Astrocyte of the cerebellum (primary cell): ENCODE results near the gene GTPBP3.

Experiments
- DNase-seq: peaks from one replicate; pipeline ENCODE4 v3.0.0-alpha.2; 2011; ENCODE audit warnings: low read depth
- H3K4me3 ChIP-seq: 2 replicates; pipeline ENCODE4 v1.5.1; 2011; ENCODE audit warnings: mild to moderate bottlenecking, low read depth, low read length, moderate library complexity
- CTCF ChIP-seq: IDR thresholded peaks from 2 replicates; pipeline ENCODE4 v1.5.1; 2012; ENCODE audit warnings: low read length, low read depth, moderate library complexity, mild to moderate bottlenecking; ENCODE audit errors: missing control alignments
- in situ Hi-C: cut with HindIII; loops from 2 replicates; pipeline ENCODE4 v1.10.0; 2017; ENCODE audit warnings: low sequenced_read_pairs

The GTPBP3 gene

GRCh38 chr19:17327654-17328516, 9.5 kb upstream of the GTPBP3 start:
- no peak overlapping the region for H3K4me3 ChIP-seq
- TF ChIP-seq CTCF: no peak
- no peak for DNase-seq
- in situ Hi-C loops: no loop called here

DNA sequence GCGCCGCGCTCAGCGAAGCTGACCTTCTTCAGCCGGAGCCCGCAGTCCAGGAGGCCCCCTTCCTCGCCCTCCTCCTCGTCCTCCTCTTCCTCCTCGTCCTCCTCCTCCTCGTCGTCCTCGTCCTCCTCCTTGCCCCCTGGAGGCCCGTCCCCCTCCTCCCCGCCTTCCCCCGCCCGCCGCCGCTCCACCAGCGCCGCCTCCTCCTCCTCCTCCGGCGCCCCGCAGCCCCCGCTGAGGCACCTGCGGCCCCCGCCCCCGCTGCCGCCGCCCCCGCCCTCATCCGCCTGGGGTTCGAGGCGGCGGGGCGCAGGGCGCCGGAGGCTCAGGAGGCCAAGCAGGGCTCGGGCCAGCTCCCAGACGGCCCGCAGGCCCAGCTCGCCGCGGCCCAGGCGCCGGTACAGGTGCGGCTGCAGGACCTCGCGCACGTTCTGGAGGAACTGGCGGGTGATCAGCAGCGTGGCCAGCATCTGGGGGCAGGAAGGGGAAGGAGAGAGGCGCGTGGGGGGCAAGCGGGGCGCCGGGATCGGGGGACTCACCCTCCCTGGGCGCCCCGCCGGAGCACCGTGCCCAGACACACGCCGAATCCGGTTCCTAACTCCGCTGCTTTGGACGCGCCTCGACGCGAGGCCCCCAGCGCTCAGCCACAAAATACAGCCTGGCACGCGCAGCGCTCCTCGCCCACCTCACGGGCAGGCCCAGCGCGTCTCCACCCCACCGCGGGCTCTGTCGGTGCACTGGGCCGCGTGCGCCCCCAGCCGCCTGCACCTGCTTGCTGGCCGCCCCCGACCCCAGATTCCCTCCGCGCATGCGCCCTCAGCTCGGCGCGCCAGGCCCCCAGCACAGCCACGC, 8.6 kb upstream of the GTPBP3 start:
- no peak for TF ChIP-seq CTCF
- no peak overlapping the region for H3K4me3 ChIP-seq
- in situ Hi-C loops: no loop called here
- no peak for DNase-seq

GRCh38 chr19:17329366-17330261, 7.7 kb upstream of the GTPBP3 start:
- TF ChIP-seq CTCF: no peak
- H3K4me3 ChIP-seq: no peak overlapping the region
- no peak for DNase-seq
- in situ Hi-C loops: no loop called here

GRCh38 chr19:17330262-17331044, 6.9 kb upstream of the GTPBP3 start:
- no peak overlapping the region for H3K4me3 ChIP-seq
- in situ Hi-C loops: no loop called here
- no peak for TF ChIP-seq CTCF
- DNase-seq: no peak

GRCh38 chr19:17331045-17331558, 6.3 kb upstream of the GTPBP3 start:
- in situ Hi-C loops: no loop called here
- TF ChIP-seq CTCF: no peak
- DNase-seq: no peak
- no peak overlapping the region for H3K4me3 ChIP-seq

DNA sequence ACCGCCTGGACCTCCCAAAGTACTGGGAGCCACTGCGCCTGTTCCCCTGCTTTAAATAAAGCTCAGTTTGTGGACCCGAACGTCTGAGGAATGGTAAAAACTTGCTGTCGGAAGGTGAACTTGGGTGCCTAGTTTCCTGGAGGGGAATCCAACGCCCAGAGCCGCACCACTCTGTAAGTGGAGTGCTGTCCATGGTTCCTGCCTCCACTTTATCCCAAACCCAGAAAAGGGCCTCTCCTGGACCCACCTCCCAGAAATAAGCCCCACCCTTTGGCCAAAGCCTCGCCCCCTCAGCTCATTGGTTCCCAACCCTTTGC, 5.0 kb upstream of the GTPBP3 start:
- no peak overlapping the region for H3K4me3 ChIP-seq
- in situ Hi-C loops: no loop called here
- no peak for DNase-seq
- no peak for TF ChIP-seq CTCF
